Keratinocyte (primary cell): ENCODE results near the gene BBS2.

Experiments
- CTCF ChIP-seq, 3 experiments: IDR thresholded peaks in 1 of 3; conservative IDR thresholded peaks in 1 of 3; optimal IDR thresholded peaks in 1 of 3; 2 replicates in 2 of 3; 3 replicates in 1 of 3; pipeline versions ENCODE3 to v1.5.1; 2011; ENCODE audit warnings: low read length in 3 of 3, mild to moderate bottlenecking in 3 of 3, moderate library complexity in 2 of 3, control low read depth in 1 of 3, inconsistent platforms in 1 of 3; ENCODE audit not compliant: insufficient read depth in 2 of 3; ENCODE audit errors: extremely low read depth in 1 of 3
- EZH2 ChIP-seq: IDR thresholded peaks from one replicate; pipeline ENCODE4 v1.6.1; 2012; ENCODE audit warnings: inconsistent platforms, mild to moderate bottlenecking, low read length, moderate library complexity

DNA sequence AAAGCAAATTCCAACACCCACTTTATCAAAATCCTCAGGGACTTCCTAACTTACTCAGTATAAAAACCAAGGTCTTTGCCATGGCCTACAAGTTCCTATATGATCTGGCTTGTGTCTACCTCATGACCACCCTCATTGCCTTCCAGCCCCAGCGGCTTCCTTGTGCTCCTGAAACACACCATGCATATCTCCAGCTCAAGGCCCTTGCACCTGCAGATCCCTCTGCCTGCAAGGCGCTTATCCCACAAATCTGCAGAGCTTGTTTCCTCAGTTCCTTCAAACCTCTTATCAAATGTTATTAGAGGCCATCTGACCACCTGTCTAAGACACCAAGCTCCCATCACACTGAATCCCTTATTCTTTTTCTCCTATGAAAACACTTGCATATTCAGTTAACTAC lies 2.6 kb downstream of the BBS2 start:
- TF ChIP-seq CTCF (optimal IDR thresholded peaks at IDR 0.05 in 1 of 3, IDR thresholded peaks at IDR 0.05 in 1 of 3, conservative IDR thresholded peaks at IDR 0.05 in 1 of 3; ENCODE audit: extremely low read depth in 1 of 3, insufficient read depth in 2 of 3, low read length in 3 of 3) (no peak), EZH2 (no peak)
